HG03045 (cell line): ENCODE measurements around the gene TNNI3.
"Not testable (repeated sequence)": the region's sequence is repeated elsewhere in the genome, so short reads cannot be mapped to it uniquely, and the experiment has no call there.

Experiments used
- ATAC-seq: cut with Tn5 transposase; IDR thresholded peaks from one replicate; pipeline ENCODE4 v1.9.1; 2021; ENCODE audit warnings: mild to moderate bottlenecking, moderate library complexity; ENCODE audit not compliant: unreplicated experiment

TNNI3 gene

DNA sequence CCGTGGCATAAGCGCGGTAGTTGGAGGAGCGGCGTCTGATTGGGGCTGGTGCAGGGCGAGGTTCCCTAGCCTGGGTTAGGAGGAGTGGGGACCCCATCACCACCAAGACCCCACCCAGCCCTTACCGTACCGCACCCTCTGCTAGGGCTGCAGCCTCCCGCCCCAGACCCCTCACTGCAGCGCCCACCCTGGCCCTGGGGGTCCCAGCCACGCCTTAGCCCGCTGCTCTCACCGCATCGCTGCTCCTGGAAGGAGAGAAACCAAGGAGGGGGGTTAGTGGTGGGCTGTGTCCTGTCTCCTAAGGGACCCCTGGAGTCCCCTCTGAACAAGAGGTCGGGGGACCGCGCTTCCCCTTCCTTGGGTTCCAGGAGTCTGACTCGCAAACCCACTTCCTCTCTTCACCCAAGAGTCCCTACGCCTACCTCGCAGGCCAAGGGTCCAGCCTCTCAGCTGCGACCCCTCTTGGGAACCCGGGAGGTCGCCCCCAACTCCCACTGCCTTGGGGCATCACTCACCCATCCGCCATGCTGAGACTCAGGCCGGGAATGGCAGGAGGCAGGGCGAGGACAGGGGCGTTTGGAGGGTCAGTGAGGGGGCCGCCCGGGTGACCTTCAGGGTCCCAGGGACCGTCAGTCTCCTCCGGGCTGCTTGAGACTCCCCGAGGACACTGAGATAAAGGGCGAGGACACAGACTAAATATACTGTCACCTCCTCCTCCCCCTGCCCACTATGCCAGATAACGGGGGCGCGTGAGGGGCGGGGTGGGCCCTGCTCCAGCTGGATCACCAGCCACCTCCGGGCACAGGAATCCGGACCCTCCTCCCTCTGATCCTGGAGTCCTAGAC lies at the start of gene TNNI3:
TNNI3 (minus strand) TSS at position 669 of the 845 bp plus-strand sequence; CDS start at position 526, 143 bp downstream.
- no peak for ATAC-seq

DNA sequence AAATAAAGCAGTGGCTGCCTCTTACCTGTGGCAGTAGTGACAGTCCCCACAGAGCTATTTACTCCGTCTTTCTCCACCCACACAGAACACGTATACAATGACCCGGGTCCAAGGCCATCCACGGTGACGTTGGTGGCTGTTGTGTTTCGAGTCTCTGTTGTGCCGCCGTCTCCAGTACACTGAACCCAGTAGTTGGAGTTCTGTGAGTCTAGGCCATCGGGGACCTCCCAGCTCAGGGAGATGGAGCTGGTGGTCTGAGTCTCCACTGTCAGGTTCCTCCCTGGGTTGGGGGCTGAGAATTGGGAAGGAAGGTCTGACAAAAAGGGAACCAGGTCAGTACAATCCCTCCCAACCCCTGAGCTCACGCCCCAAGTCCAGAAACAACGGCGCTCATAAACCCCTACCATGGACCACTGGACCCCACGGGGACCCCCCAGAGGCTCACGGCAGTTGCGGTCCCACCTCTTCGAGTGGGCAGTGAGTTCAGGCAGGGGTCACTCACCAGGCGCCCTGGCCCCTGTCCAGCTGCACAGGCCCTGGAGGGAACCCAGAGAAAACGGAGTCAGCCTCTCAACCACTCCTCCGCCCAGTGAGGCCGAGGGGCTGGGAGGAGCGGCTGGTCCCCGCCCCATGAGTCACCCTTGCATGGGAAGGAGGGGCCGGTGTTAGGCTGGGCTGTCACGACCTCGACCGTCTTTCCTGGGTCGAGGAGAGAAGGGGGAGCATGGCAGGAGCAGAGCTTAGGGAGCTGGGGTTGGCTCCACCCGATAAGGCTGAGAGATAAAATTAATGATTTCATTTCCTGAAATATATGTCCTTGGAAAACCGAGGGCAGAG lies 49.4 kb upstream of the TNNI3 start:
- ATAC-seq = no peak

DNA sequence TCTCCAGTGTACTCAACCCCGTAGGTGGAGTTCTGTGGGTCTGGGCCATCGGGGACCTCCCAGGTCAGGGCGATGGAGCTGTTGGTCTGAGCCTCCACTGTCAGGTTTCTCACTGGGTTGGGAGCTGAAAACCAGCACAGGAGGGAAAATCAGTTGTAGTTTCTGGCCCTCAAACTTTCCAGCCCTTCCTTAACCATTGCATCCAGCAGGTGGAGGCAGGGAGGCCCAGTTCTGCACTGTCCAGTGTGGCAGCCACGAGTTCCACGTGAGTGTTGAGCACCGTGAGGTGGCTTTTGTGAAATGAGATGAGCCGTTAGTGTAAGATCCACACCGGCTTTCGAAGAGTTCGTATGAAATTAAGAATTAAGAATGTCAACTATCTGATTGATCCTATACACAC lies 44.7 kb upstream of the TNNI3 start:
- not testable (repeated sequence) for ATAC-seq

- no peak for ATAC-seq
Observed at GRCh38 chr19:55199620-55200204, 42.2 kb upstream of the TNNI3 start.

GRCh38 chr19:55198651-55199050 lies 41.1 kb upstream of the TNNI3 start:
- no peak for ATAC-seq

DNA sequence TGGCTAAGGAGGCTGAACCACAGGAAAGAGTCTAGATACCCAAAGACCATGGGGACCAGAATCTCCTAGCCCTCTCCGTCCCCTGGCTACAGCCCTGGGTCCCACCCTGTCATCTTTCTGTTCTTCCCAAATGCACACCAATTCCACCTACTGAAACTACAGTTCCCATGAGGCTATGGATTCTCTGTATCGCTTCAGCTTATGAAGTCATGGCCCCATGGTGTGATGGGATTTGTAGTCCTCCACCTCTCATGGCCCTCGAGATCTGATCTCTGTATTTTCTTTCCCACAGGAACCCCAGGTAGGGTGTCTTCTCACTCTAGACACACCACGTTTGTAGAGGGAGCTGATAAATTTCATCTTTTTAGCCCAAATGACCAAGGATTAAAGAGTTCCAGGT lies 40.0 kb upstream of the TNNI3 start:
- no peak for ATAC-seq

- ATAC-seq = no peak
Observed at GRCh38 chr19:55196803-55197202, 39.3 kb upstream of the TNNI3 start.

DNA sequence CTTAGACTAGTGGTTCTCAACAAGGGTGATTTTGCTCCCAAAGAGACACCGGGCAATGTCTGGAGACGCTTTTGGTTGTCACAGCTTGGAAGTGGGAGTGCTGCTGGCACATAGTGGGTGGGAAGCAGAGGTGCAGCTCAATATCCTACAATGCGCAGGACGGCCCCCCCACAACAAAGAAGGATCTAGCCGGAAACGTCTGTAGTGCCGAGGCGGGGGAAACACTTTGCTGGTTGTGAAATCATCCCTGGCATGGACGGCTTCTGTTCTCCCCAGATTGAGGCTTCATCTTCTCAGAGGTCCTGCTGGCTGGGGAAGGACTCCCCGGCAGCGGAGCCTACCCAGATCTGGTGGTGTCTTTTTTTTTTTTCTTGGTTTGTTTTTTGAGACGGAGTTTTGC lies 35.9 kb upstream of the TNNI3 start:
- no peak for ATAC-seq

GRCh38 chr19:55189403-55189835 lies 31.9 kb upstream of the TNNI3 start:
- no peak for ATAC-seq

- ATAC-seq = no peak
Observed at GRCh38 chr19:55188625-55189024, 31.1 kb upstream of the TNNI3 start.

GRCh38 chr19:55186080-55186479 lies 28.5 kb upstream of the TNNI3 start:
- ATAC-seq = no peak

- no peak for ATAC-seq
Observed at GRCh38 chr19:55181740-55182139, 24.2 kb upstream of the TNNI3 start.

DNA sequence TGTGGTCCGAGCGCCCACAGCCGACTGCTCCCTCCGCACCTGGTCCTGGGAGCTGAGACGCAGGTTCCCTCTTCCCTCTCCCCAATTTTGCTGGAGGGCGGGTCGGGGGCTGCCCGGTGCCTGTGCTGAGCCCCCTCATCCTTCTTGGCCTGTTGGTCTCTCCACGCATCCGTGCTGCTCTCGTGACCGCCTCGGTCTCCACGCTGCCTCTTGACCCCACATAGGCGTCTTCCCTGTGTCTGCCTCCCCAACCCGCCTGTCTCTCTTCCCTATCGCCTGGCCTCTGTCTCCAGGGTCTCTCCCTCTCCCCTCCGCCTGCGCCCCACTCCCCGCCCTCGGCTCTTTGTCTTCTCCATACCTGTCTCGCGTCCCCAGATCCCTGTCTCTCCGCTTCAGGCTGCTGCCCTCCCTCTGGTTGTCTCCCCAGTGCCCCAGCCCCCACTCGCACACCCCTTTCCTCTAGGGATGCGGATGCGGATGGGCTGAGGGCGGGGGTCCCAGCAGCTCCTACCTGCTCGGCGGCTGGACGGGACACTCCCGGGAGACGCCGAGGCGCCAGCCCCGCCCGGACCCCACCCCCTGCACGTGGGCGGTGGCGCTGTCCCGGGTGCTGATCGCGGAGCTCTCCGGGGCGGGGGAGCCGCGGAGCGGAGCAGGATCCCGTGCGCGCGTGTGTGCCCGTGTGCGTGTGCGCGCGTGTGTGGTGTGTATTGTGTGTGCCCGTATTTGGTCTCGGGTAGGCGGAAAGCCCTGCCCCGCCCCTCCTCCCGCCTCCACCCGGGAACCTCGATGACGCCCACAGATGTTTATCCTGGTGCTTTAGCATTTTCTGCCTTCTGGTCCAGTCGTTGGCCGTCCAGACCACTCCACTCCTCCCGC lies 22.3 kb upstream of the TNNI3 start, which contains the start of gene SYT5:
SYT5 (minus strand) TSS at position 684 of the 879 bp plus-strand sequence. CDS start 1,248 bp downstream, outside the sequence.
- ATAC-seq = no peak

GRCh38 chr19:55178781-55179599 lies 21.5 kb upstream of the TNNI3 start:
- ATAC-seq = peak; percentile 52

- ATAC-seq = no peak
Observed at GRCh38 chr19:55176076-55176475, 18.5 kb upstream of the TNNI3 start.

GRCh38 chr19:55175117-55175867 lies 17.8 kb upstream of the TNNI3 start:
- no peak for ATAC-seq

DNA sequence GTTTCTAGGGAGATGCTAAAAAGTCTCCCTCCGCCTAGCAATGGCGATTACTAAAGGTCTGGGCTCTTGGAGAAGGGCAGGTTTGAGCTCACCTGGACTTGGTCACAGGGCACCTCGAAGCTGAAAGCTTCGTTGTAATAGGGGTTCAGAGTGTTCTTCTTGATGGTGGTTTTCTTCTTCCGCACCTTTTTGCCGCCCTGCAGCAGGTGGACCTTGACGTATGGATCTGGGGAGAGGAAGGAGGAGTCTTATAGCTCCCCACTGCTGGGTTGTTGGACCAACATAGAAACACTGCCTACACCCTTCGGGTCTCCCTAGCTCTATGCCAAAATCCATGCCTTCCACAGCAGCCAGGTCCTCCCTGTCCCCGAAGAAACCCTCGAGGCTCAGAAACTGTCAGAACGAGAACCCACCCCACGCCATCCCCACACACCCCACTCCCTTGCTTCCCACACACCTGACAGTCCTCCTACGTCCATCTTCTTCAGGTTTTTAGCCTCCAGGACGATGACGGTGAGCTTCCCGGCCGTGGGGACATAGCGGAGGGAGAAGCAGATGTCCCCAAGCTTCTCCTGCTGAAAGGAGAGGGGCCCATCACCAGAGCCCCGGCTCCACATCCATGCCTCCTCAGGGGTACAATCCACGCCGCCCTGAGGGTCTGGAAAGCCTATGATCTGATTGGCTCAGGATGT lies 17.0 kb upstream of the TNNI3 start:
- ATAC-seq = no peak

DNA sequence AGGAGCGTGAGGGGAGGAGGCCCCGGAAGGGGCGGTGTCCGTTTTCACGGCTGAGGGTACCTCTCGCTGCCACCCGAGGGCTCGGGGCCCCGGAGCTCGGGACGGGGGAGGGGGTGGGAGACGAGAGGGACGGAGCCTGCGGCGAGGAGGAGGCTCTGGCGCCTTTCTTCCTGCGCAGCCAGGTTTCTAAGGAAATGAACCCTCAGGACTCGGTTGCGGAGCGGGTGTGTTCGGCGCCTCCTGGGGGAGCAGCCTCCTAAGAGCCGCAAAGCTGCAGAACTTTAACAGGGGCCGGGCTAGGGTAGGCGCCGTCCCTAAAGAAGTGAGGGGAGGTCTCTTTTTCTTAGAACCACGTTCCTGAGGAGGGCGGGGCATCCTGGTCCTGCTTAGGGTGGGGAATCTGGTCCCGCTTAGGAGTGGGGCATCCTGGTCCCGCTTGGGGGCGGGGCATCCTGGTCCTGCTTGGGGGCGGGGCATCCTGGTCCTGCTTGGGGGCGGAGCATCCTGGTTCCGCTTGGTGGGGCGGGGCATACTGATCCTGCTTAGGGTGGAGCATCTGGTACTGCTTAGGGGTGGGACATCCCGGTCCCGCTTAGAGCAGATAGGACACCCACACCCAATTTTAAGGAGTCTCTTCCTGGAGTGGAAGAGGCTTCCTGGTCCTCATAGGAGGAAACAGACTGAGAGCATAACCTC lies 16.3 kb upstream of the TNNI3 start:
- no peak for ATAC-seq
